ENCODE data around the gene NCBP1. TPM values are rescaled to one million over a fixed set of nuclear protein-coding genes. Genes with fewer than 3 reads are reported as not detected.

Gene NCBP1
- total and polyA plus RNA-seq, 11 donors = 6.9 to 22.4 (median 19.6) TPM

- no peak overlapping the region for H3K4me3 ChIP-seq
- H3K27ac ChIP-seq = peak overlapping the region in 1 of 12 donors; percentile 53
- H3K36me3 ChIP-seq = peaks cover 0 to 100% (median 99%) of the 10 kb centered on the region in 9 donors
Measured at GRCh38 chr9:97659771-97660170, 26.1 kb downstream of the NCBP1 start.

GRCh38 chr9:97660340-97660739 lies 26.7 kb downstream of the NCBP1 start:
- peaks cover 0 to 100% (median 99%) of the 10 kb centered on the region in 9 donors for H3K36me3 ChIP-seq

More at GRCh38 chr9:97659771-97660170, 26.1 kb downstream of the NCBP1 start:
- ATAC-seq = no peak
- H3K27me3 ChIP-seq = no peaks in the 10 kb centered on the region
- WGBS, 4 donors = 64 to 95% (median 92%) methylated on average over 3 of the region's 3 CpGs
- intact Hi-C loops (cut with DNase I) = no loop called here
- no peaks in the 10 kb centered on the region for H3K9me3 ChIP-seq
- TF ChIP-seq CTCF (IDR thresholded peaks at IDR 0.05) (no peak), POLR2A (IDR thresholded peaks at IDR 0.05) (no peak)
- peaks cover 0 to 16% (median 0%) of the 10 kb centered on the region in 12 donors for H3K4me1 ChIP-seq
- no peak for DNase-seq

DNA sequence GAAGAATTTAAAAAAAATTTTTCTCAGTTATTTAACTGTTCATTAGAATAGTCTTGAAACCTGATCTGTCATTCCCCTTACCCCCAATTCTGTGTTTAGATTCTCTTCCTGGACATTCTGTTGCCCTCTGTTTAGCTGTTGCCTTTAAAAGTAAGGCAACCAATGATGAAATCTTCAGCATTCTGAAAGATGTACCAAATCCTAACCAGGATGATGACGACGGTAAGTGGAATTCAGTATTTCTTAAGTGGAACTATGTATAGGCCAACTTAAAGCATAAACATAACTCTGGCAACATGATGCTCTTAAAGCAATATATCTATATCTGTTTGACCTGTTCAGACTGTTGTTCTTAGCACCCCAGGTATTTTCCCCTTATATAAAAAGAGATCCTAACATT lies 27.2 kb downstream of the NCBP1 start:
- Histone ChIP-seq H3K4me3 (no peak overlapping the region), H3K27ac (peak overlapping the region in 1 of 12 donors; percentile 53), H3K9me3 (no peaks in the 10 kb centered on the region), H3K36me3 (peaks cover 0 to 100% (median 99%) of the 10 kb centered on the region in 9 donors), H3K27me3 (no peaks in the 10 kb centered on the region), H3K4me1 (peaks cover 0 to 16% (median 0%) of the 10 kb centered on the region in 12 donors)
- WGBS, 4 donors = 82 to 93% (median 86%) methylated on average over 2 of the region's 2 CpGs
- intact Hi-C loops (cut with DNase I) = no loop called here
- no peak for TF ChIP-seq CTCF (IDR thresholded peaks at IDR 0.05)
- no peak for TF ChIP-seq POLR2A (IDR thresholded peaks at IDR 0.05)
- ATAC-seq = no peak
- DNase-seq = no peak

More at GRCh38 chr9:97660340-97660739, 26.7 kb downstream of the NCBP1 start:
- 65 to 76% (median 69%) methylated on average over 5 of the region's 5 CpGs for WGBS, 4 donors
- Histone ChIP-seq H3K9me3 (no peaks in the 10 kb centered on the region), H3K4me1 (peaks cover 0 to 16% (median 0%) of the 10 kb centered on the region in 12 donors), H3K27ac (peak overlapping the region in 2 of 12 donors; percentile 17 to 53), H3K27me3 (no peaks in the 10 kb centered on the region), H3K4me3 (no peak overlapping the region)
- intact Hi-C loops (cut with DNase I) = no loop called here
- ATAC-seq (no peak), DNase-seq (no peak)
- no peak for TF ChIP-seq POLR2A (IDR thresholded peaks at IDR 0.05)
- no peak for TF ChIP-seq CTCF (IDR thresholded peaks at IDR 0.05)

GRCh38 chr9:97665742-97666141 lies 32.1 kb downstream of the NCBP1 start:
- 84 to 97% (median 93%) methylated on average over 3 of the region's 3 CpGs for WGBS, 4 donors
- ATAC-seq = no peak
- peaks cover 0 to 13% (median 0%) of the 10 kb centered on the region in 12 donors for H3K4me1 ChIP-seq
- no peaks in the 10 kb centered on the region for H3K27me3 ChIP-seq
- no peak for DNase-seq
- intact Hi-C loops (cut with DNase I) = no loop called here
- TF ChIP-seq POLR2A (IDR thresholded peaks at IDR 0.05) (no peak), CTCF (IDR thresholded peaks at IDR 0.05) (no peak)
- no peaks in the 10 kb centered on the region for H3K9me3 ChIP-seq
- no peak overlapping the region for H3K27ac ChIP-seq
- no peak overlapping the region for H3K4me3 ChIP-seq
- peaks cover 0 to 100% (median 100%) of the 10 kb centered on the region in 9 donors for H3K36me3 ChIP-seq
